Measurements from ENCODE around the gene MICALL1. TPM values are rescaled to one million over a fixed set of nuclear protein-coding genes. Genes with fewer than 3 reads are reported as not detected.
"Not testable (repeated sequence)": the region's sequence is repeated elsewhere in the genome, so short reads cannot be mapped to it uniquely, and the experiment has no call there.

Gene MICALL1
- total RNA-seq, 1 donor from 2014 or later: 27.7 TPM

DNA sequence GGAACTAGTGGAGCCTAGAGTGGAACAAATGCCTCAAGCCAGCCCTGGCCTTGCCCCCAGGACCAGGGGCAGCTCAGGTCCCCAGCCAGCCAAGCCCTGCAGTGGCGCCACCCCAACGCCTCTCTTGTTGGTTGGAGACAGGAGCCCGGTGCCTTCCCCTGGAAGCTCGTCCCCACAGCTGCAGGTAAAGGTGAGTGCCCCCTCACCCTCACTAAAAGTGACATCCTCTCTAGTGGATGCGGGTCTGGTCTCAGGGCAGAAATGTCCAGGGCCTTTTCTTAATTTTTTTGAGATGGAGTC, 21.5 kb downstream of the MICALL1 start:
- intact Hi-C loops (cut with micrococcal nuclease): no loop called here
- Mint-ChIP-seq H3K27ac (no peak overlapping the region), H3K27me3 (no peaks in the 10 kb centered on the region), H3K4me3 (no peak overlapping the region), H3K4me1 (no peaks in the 10 kb centered on the region), H3K9me3 (no peaks in the 10 kb centered on the region), H3K36me3 (ENCODE audit: low read depth) (peaks cover 14% of the 10 kb centered on the region)
- no peak for DNase-seq

DNA sequence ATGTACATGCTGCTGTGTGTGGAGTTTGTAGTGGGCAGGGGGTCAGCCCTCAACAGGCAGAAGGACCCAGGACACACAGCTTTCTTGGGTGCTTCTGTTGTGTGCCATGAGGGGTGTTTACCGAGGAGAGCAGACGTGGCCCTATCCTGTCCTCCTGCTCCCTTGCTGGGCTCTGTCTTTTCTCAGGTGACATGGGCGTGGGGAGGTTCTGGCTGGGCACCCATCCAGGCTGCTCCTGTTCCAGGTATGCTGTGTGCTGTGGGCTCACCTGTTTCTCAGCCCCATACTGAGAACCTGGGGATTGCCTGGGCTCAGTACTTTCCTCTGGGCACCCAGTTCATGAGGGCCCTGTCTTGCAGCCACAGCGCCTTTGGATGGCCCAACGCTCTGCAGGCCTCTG, 23.3 kb downstream of the MICALL1 start:
- DNase-seq: no peak
- H3K36me3 Mint-ChIP-seq (ENCODE audit: low read depth): peaks cover 12% of the 10 kb centered on the region
- no peaks in the 10 kb centered on the region for H3K9me3 Mint-ChIP-seq
- intact Hi-C loops (cut with micrococcal nuclease): no loop called here
- H3K27me3 Mint-ChIP-seq: no peaks in the 10 kb centered on the region
- H3K27ac Mint-ChIP-seq: no peak overlapping the region
- no peak overlapping the region for H3K4me3 Mint-ChIP-seq
- H3K4me1 Mint-ChIP-seq: peaks cover 9% of the 10 kb centered on the region

DNA sequence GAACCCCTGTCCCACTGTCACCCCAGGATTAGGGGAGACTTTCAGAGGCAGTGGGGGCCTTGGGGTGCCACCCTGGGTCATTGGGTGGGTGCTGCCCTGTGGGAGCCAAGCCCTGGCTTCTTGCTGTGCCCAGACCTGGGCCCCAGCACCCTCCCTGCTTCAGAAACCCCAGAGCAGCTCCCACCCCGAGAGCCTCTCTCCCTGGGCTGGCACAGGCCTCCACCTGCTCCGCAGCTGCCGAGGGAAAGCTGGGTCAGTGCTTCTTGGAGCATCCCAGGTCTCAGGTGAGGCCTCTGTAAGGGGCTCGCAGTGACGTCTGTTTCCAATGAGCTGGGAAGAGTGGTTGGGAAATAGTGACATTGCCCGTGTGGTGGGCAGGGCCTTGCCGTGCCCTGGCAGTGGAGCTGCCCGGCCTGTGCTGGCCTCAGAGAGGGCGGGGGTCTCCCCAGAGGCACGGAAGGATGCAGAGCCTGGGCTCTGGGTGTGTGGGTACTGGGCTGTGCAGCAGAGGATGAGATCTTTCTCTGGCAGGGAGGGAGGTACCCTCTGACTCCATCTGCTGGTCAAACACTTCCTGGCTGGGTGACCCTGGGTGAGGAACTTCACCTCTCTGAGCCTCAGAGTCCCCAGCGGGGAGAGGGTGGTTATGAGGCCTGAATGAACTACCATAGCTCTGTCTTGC, 24.3 kb downstream of the MICALL1 start:
- H3K9me3 Mint-ChIP-seq: no peaks in the 10 kb centered on the region
- no peaks in the 10 kb centered on the region for H3K27me3 Mint-ChIP-seq
- intact Hi-C loops (cut with micrococcal nuclease): loop anchor here (5.0 kb wide), 1 partner anchor 33 kb away; no protein-coding TSS in a partner anchor
- H3K4me3 Mint-ChIP-seq: no peak overlapping the region
- H3K4me1 Mint-ChIP-seq: peaks cover 9% of the 10 kb centered on the region
- peak; percentile 72 for DNase-seq
- no peak overlapping the region for H3K27ac Mint-ChIP-seq
- H3K36me3 Mint-ChIP-seq (ENCODE audit: low read depth): peaks cover 12% of the 10 kb centered on the region

DNA sequence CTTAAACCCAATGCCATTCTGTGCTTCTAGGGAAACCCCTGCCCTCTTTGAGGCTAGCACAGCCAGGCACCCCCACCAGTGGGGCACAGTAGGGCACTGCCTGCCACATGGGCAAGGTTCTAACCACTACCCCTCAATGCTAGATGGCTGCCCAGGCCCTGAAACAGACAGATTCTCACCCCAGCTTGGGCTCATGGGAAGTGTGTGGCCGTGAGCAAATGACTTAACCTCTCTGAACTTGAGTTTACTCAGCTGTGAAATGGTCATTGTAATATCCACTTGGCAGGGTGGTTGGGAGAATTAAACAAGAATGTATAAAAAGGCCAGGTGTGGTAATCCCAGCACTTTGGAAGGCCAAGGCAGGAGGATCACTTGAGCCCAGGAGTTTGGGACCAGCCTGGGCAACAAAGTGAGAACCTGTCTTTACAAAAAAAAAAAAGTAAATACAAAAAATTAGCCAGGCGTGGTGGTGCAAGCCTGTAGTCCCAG, 24.9 kb downstream of the MICALL1 start:
- Mint-ChIP-seq H3K4me3 (no peak overlapping the region), H3K27ac (peak overlapping the region; percentile 40), H3K36me3 (ENCODE audit: low read depth) (peaks cover 12% of the 10 kb centered on the region), H3K27me3 (no peaks in the 10 kb centered on the region), H3K4me1 (peaks cover 9% of the 10 kb centered on the region), H3K9me3 (no peaks in the 10 kb centered on the region)
- DNase-seq: no peak
- intact Hi-C loops (cut with micrococcal nuclease): loop anchor here (5.0 kb wide), 1 partner anchor 34 kb away; no protein-coding TSS in a partner anchor

DNA sequence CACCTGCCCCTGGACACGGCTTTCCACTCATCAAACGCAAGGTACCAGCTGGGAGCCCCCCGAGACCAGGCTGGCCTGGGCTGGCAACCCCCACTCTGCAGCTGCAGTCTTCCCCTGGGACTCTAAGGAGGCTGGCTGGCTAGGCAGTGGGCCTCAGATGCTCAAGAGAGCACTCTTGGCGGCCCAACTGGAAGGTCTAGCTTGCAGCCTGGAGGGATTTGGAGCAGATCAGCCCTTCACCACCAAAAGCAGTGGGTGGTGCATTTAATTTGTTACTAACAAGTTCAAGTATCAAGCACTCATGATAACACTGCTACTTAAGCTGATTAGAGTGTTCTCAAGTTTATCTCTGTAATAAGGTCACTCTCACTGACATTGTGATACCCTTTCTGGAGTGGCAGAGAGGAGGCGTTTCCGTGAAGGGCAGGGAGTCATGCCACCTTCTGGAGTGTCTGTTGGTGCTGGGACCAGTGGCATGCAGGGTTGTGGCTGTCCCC, 25.8 kb downstream of the MICALL1 start:
- no peak for DNase-seq
- H3K36me3 Mint-ChIP-seq (ENCODE audit: low read depth): peaks cover 13% of the 10 kb centered on the region
- H3K27ac Mint-ChIP-seq: peak overlapping the region; percentile 29
- no peaks in the 10 kb centered on the region for H3K27me3 Mint-ChIP-seq
- H3K9me3 Mint-ChIP-seq: no peaks in the 10 kb centered on the region
- H3K4me3 Mint-ChIP-seq: no peak overlapping the region
- intact Hi-C loops (cut with micrococcal nuclease): loop anchor here (5.0 kb wide), 1 partner anchor 35 kb away; no protein-coding TSS in a partner anchor
- H3K4me1 Mint-ChIP-seq: peaks cover 9% of the 10 kb centered on the region

DNA sequence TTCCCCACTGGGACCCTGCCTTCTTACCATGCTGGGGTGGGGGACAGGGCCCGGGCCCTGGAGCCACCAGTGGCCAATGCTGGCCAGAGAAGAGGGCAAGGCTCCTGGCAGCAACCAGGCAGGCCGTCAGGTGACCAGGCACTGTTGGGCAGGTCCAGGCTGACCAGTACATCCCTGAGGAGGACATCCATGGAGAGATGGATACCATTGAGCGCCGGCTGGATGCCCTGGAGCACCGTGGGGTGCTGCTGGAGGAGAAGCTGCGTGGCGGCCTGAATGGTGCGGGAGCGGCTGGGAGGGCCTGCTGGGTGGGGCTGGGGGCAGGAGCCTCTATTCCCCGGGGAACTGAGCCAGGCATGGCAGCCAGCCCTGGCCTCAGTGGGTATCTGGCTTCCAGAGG, 26.3 kb downstream of the MICALL1 start:
- intact Hi-C loops (cut with micrococcal nuclease): loop anchor here (5.0 kb wide), 1 partner anchor 35 kb away; no protein-coding TSS in a partner anchor
- peaks cover 13% of the 10 kb centered on the region for H3K36me3 Mint-ChIP-seq (ENCODE audit: low read depth)
- no peak overlapping the region for H3K4me3 Mint-ChIP-seq
- H3K27me3 Mint-ChIP-seq: no peaks in the 10 kb centered on the region
- no peaks in the 10 kb centered on the region for H3K9me3 Mint-ChIP-seq
- peaks cover 9% of the 10 kb centered on the region for H3K4me1 Mint-ChIP-seq
- no peak overlapping the region for H3K27ac Mint-ChIP-seq
- no peak for DNase-seq

DNA sequence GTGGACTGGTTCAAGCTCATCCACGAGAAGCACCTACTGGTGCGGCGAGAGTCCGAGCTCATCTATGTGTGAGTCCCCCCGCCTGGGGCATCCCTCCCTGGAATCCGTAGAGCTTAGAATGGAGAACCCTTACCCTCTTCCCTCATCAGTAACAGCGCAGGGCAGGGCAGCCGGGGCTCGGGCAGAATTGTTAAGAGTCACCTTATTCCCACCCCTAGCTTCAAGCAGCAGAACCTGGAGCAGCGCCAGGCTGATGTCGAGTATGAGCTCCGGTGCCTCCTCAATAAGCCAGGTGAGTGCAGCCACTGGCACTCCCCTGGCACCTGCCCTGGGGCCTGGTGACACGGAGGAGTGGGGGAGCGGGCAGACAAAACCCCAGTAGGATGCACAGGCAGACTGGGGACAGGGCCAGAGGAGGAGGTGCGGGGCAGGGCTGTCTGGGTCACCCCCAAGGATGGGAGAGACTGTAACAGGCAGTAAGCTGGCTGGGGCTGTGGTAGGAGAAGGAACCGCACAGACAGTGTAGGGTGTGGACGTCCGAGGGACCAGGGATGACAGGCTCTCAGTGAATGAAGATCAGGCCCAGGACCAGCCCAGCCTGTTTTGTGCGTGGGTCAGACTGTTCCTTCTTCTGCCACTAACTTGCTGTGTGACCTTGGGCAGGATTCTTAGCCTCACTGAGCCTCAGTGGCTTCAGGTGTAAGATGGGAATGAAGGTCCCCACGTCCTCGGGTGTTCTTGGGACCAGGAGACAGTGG, 26.9 kb downstream of the MICALL1 start:
- Mint-ChIP-seq H3K27ac (no peak overlapping the region), H3K36me3 (ENCODE audit: low read depth) (peaks cover 17% of the 10 kb centered on the region), H3K4me1 (peaks cover 9% of the 10 kb centered on the region), H3K27me3 (no peaks in the 10 kb centered on the region), H3K9me3 (no peaks in the 10 kb centered on the region), H3K4me3 (no peak overlapping the region)
- no peak for DNase-seq
- intact Hi-C loops (cut with micrococcal nuclease): loop anchor here (5.0 kb wide), 1 partner anchor 36 kb away; no protein-coding TSS in a partner anchor

DNA sequence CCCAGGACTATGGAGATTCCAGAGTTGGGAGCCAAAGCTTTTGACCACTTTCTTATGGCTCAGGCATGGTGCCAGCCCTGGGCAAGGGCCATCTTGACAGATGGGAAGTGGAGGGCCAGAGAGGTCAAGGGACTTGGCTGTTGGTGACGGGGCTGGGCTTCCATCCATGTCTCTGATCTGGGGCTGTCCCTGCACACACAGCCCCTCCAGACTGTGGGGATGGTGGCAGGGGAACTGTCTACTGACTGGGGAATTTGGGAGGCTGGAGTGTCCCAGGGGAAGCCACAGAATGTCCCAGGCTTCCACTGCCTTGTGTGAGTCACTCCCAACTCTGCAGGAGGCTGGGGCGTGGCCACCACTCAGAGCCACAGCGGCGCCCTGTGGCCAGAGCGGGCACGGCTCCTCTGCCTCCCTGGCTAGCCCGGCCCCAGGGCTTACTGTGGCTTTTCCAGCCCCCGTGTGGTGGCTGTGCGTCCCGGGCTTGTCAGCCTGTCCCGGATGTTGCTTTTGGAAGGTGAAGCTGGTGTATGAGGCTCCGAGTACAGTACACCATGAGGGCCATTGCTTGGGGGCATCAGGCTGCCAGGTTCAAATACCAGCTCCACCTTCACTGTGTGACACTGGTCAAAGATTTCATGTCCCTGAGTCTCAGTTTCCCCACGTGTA, 27.7 kb downstream of the MICALL1 start:
- DNase-seq: peak; percentile 96
- Mint-ChIP-seq H3K4me3 (no peak overlapping the region), H3K27me3 (no peaks in the 10 kb centered on the region), H3K27ac (peak overlapping the region; percentile 51), H3K36me3 (ENCODE audit: low read depth) (peaks cover 13% of the 10 kb centered on the region), H3K4me1 (peaks cover 9% of the 10 kb centered on the region), H3K9me3 (no peaks in the 10 kb centered on the region)
- intact Hi-C loops (cut with micrococcal nuclease): loop anchor here (1.0 to 5.0 kb wide), 5 partner anchors 19 to 117 kb away; partner anchors contain the start of genes C22orf23, EIF3L, MICALL1 and POLR2F

DNA sequence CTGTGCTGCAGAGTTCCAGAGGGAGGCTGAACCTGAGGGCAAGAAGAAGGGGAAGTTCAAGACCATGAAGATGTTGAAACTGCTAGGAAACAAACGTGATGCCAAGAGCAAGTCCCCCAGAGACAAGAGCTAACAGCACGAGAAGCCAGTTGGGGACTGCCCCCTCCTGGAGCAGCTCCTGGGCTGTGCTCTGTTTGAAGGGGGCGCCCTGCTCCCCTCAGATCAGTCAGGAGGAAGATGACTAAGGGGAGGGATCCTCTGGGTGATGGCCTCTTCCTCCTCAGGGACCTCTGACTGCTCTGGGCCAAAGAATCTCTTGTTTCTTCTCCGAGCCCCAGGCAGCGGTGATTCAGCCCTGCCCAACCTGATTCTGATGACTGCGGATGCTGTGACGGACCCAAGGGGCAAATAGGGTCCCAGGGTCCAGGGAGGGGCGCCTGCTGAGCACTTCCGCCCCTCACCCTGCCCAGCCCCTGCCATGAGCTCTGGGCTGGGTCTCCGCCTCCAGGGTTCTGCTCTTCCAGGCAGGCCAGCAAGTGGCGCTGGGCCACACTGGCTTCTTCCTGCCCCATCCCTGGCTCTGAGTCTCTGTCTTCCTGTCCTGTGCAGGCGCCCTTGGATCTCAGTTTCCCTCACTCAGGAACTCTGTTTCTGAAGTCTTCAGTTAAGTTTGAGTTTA, 34.7 kb downstream of the MICALL1 start:
- Mint-ChIP-seq H3K27ac (no peak overlapping the region), H3K4me3 (no peak overlapping the region), H3K9me3 (no peaks in the 10 kb centered on the region), H3K4me1 (no peaks in the 10 kb centered on the region), H3K36me3 (ENCODE audit: low read depth) (peaks cover 16% of the 10 kb centered on the region), H3K27me3 (no peaks in the 10 kb centered on the region)
- intact Hi-C loops (cut with micrococcal nuclease): no loop called here
- DNase-seq: no peak

DNA sequence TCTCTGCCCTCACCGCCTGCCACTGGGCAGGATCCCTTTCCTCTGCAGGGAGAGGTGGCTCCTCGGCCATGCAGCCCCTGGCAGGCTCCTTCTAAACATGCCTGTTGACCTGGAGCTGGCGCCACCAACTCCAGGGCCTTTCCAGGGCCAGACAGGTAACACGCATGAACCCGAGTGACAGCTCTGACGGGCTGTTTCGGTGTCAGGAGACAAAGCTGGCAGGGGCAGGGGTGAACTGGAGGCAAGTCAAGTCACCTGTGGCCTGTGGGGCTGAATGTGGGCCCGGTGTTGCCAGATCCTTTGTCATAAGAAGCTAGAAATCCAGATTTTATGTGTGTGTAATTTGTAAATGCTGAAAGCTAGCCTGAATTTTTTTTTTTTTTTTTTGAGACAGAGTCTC, 36.0 kb downstream of the MICALL1 start:
- Mint-ChIP-seq H3K36me3 (ENCODE audit: low read depth) (peaks cover 14% of the 10 kb centered on the region), H3K9me3 (no peaks in the 10 kb centered on the region), H3K27ac (no peak overlapping the region), H3K27me3 (no peaks in the 10 kb centered on the region), H3K4me3 (no peak overlapping the region), H3K4me1 (no peaks in the 10 kb centered on the region)
- intact Hi-C loops (cut with micrococcal nuclease): no loop called here
- DNase-seq: no peak

DNA sequence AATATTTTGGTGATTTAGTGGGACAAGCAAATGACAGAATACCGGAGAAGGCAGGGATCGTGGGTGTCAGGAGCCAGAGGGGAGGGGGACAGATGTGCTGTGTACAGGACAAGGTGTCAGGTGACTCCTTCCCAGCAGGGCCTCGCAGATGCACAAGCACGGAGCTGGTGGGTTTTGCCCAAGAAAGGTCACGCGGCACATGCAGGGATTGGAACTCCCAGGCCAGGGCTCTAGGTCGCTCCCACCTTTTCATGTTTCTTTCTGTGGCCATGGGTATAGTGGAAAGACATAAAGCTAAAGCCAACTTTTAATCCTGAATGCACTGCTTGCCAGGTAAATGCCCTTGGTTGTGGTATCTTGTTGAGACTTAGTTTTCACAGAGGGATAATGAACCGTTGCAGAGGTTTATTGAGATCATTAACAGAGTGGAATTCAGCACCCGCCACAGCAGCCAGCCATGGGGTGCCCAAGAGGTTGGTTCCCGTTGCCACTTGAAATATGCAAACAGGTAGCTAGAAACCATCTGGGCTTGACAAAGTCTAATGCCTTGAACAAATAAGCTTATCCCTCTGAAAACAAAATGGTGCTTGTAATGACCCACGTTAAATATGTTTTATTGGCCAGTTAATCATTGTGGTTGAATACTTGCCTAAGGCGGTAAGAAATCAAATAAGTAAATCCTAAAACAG, 37.2 kb downstream of the MICALL1 start:
- Mint-ChIP-seq H3K4me1 (no peaks in the 10 kb centered on the region), H3K9me3 (no peaks in the 10 kb centered on the region), H3K27ac (no peak overlapping the region), H3K27me3 (no peaks in the 10 kb centered on the region), H3K36me3 (ENCODE audit: low read depth) (peaks cover 11% of the 10 kb centered on the region), H3K4me3 (no peak overlapping the region)
- intact Hi-C loops (cut with micrococcal nuclease): no loop called here
- no peak for DNase-seq

DNA sequence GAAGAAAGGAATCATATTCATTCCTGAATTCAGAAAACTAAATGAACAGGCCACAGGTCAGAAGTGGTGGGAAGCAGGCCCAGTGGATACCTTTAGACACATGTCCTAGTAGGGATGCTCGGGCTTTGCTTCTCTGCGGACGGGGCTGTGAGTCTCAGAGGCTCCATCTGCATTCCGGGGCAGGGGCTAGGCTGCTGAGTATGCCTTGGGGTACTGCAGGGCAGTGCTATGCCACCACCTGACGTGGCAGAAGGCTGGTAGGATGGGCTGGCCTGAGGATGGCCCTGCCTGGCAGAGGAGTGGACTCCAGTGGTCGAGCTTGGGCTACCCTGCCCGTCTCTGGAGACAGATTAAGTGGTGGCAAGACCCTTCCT, 37.7 kb downstream of the MICALL1 start:
- intact Hi-C loops (cut with micrococcal nuclease): no loop called here
- no peaks in the 10 kb centered on the region for H3K4me1 Mint-ChIP-seq
- peaks cover 11% of the 10 kb centered on the region for H3K36me3 Mint-ChIP-seq (ENCODE audit: low read depth)
- no peaks in the 10 kb centered on the region for H3K27me3 Mint-ChIP-seq
- no peaks in the 10 kb centered on the region for H3K9me3 Mint-ChIP-seq
- no peak overlapping the region for H3K27ac Mint-ChIP-seq
- DNase-seq: no peak
- no peak overlapping the region for H3K4me3 Mint-ChIP-seq

DNA sequence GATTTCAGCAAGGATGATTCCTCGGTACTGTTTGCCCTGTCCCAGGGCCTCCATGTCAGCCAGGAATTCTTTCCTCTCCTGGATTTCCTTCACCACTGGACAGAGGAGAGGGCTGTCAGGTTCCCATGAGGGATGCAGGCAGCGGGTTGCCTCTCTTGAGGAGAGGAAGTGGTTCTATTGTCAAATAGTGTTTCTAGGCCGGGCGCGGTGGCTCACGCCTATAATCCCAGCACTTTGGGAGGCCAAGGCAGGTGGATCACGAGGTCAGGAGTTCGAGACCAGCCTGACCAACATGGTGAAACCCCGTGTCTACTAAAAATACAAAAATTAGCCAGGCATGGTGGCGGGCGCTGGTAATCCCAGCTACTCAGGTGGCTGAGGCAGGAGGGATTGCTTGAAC, 38.3 kb downstream of the MICALL1 start:
- intact Hi-C loops (cut with micrococcal nuclease); H3K9me3 Mint-ChIP-seq; H3K4me3 Mint-ChIP-seq; DNase-seq; H3K27ac Mint-ChIP-seq; H3K4me1 Mint-ChIP-seq; H3K27me3 Mint-ChIP-seq: not testable (repeated sequence)
- H3K36me3 Mint-ChIP-seq (ENCODE audit: low read depth): peaks cover 11% of the 10 kb centered on the region
